Measurements from ENCODE around the gene CSMD2.

Gene CSMD2

DNA sequence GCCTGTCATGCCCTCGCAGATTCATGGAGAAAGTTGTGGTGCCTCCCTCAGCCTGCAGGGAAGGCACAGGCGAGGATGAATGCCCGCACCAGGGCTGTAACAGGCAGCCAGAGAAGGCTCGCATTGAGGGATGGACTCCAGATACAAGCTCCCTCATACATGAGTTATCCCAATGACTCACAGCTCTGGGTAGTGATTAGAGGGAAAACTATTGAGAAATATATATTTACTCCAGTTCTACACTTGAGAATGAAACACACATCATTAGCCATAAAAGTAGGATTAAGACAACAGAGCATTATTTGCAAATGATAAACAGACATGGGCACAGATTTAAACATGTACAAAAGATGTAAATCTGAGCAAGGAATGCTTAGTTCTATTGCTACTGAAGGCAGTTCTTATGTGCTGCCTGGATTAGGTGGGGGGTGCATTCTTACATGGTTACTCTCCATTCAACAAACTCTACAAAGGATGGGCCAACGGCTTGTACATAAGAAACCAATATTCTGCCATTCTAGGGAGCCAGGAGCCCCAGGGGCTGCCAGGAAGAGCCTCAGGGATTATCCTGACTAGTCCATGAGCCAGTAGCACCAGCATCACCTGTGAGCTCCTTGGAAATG lies 97.9 kb downstream of the CSMD2 start:
- TF ChIP-seq CTCF (IDR thresholded peaks at IDR 0.05; ENCODE audit: borderline replicate concordance, insufficient read depth, low read depth, low read length), result no peak

DNA sequence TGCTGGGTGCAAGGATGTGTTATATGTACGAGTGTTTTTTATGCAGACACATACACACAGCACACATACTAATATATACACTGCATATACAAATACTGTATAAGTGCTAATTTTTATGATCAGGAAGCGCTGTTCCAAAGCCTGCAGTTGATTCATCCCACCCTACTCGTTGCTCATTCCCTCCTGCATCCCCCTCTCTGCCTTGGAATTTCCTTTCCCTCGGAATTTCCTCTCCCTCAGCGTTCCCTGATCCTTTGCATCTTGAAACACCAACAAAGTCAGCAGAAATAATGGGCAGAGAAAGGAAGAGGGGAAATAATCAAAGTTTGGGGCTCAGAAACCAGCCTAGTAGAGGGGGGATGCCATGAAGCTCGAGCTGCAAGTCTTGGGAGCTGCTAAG lies 98.9 kb downstream of the CSMD2 start:
- no peak for TF ChIP-seq CTCF (IDR thresholded peaks at IDR 0.05; ENCODE audit: borderline replicate concordance, insufficient read depth, low read depth, low read length)
- no peak overlapping the region for H3K4me3 ChIP-seq (ENCODE audit: low read depth, low read length)

More for the DNA sequence above, 97.9 kb downstream of the CSMD2 start:
- H3K4me3 ChIP-seq (ENCODE audit: low read depth, low read length), result no peak overlapping the region

DNA sequence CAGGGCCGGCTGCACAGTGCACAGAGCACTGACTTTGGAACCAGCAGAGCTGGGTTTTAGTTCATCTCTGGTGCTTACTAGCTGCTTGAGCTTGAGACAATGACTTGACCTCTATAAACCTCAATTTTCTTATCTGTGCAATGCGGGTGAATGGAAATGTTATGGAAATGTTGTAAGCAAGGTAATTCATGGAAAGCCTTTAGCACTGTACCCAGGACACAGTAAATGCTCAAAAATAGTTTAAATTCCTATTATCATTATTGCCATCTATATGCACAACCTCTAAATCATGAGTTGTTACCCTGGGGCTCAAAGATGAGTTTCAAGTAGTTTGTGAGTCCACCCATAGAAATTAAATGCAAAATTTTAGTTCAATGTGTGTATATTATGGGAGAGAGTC lies 99.5 kb downstream of the CSMD2 start:
- no peak for TF ChIP-seq CTCF (IDR thresholded peaks at IDR 0.05; ENCODE audit: borderline replicate concordance, insufficient read depth, low read depth, low read length)
- H3K4me3 ChIP-seq (ENCODE audit: low read depth, low read length), result no peak overlapping the region

DNA sequence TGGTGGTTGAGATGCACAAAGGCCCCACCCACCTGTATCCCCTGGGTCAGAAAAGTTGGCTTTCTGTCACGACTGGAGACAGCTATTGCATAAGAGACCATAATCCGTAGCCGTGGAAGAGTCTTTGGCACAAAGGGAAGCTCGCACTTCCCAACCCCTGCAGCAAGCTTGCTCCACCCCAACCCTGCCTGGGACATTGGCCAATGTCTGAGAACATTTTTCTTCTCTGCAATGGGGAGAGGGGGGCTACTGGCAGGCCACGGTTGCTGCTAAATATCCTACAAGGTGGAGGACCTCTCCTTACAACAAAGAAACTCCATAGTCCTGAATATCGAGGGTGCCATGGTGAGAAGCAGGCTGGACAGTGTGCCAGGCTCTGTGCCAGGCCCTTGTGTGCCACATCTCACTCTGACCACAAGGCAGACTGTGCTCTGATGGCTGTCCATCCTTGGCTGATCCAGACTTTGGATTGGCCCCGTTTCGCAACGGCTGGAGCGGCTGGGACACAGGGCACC lies 104.1 kb downstream of the CSMD2 start:
- H3K4me3 ChIP-seq (ENCODE audit: low read depth, low read length), result no peak overlapping the region
- TF ChIP-seq CTCF (IDR thresholded peaks at IDR 0.05; ENCODE audit: borderline replicate concordance, insufficient read depth, low read depth, low read length), result no peak

DNA sequence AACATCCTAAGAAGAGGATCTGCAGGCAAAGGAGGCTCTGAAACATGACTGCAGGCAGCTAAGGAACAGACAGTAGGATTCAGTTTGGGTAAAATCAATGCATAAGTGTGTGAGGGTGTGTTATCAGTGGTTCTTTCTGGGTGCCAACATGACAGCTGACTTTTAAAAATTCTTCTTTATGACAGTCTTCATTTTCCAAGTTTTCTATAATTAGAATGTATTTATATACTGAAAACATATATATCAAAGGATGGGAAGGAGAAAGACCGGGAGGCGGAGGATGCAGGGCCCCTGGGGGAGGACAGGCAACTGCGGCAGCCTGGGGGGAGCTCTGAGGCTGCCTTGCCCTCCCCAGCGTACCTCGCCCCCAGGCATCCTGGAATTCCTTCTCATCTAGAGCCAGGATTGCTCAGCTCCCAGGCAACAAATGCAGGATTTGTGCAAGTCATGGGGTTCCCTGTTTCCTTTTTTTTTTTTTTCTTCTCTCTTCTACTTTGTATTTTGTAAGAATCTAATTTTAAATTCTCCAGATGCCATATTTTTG lies 104.8 kb downstream of the CSMD2 start:
- no peak for TF ChIP-seq CTCF (IDR thresholded peaks at IDR 0.05; ENCODE audit: borderline replicate concordance, insufficient read depth, low read depth, low read length)
- no peak overlapping the region for H3K4me3 ChIP-seq (ENCODE audit: low read depth, low read length)

DNA sequence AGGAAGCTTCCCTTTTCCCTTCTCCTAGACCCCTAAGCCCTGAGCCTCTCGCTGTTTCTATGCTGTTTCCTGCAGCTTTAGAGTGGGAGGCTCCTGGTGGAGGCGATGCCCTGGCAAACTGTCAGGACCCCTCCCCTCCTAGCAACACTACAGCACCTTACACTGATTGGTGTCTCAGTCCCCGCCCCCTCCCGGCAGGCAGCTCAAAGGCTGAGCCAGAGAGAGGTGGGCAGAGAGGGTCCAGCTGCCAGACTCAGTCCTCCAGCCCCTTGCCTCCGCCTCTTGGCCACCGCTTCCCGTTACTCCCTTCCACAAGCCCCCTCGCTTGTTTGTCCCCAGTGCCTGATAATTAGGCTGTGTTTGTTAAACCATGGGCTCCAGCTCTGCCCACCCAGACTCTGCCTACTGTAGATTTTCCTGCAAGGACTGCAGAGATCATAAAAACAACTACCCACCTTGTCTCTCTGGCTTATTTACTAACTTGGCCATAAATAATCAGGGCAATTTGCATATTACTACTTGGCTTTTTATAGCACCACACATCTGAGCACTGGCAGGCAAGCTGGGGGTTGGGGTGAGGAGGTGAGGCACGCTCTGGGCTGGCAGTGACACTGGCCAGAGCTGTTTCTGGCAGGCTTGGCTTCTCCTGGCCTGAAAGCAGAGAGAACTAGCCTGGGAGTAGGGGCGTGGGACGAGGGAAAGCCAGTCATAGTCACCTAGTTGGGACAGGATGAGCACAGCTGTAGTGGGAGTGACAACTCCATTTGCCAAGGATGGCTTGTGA lies 107.5 kb downstream of the CSMD2 start:
- H3K4me3 ChIP-seq (ENCODE audit: low read depth, low read length), result no peak overlapping the region
- TF ChIP-seq CTCF (IDR thresholded peaks at IDR 0.05; ENCODE audit: borderline replicate concordance, insufficient read depth, low read depth, low read length), result no peak

Data from GM12875 (cell line).